Anterior cingulate cortex (tissue), 58 donors: ENCODE data around the gene PEX11G.

Source experiments
- DNase-seq, 58 donors: peaks; one replicate each; lab custom pipeline; 2025; lab: John Stamatoyannopoulos, UW

Gene PEX11G

DNA sequence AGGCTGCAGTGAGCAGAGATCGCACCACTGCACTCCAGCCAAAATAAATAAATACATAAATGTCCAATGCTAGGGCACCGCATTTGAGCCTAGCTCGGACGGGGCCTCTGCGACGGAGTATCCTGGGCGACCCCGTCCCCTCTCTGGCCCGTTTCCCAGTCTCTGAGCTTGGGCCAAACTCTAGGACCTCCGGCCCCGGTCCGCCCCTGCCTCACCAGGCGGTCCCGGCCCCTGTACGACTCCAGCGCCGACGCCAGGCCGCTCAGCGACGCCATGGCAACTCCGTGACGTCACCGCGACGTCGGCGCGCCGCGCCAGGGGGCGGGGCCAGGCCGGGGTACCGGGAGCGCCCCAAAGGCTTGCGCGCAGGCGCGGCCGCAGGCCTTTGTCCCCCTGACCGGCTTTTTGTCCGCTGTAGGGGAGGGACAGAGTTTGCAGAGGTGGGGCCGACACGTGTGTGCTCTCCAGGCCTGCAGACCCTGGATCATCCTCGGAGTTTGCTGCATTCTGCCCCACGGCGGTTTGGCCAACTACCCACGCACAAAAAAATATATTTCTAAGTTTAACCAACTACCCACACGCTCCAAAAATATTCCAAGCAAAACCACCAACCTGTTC is at the start of gene PEX11G:
TSS of gene PEX11G (minus strand) at position 300 of the 618 bp plus-strand sequence. CDS start at position 275, 25 bp downstream.
- peak; percentile 43 to 94 (median 84) for DNase-seq

DNA sequence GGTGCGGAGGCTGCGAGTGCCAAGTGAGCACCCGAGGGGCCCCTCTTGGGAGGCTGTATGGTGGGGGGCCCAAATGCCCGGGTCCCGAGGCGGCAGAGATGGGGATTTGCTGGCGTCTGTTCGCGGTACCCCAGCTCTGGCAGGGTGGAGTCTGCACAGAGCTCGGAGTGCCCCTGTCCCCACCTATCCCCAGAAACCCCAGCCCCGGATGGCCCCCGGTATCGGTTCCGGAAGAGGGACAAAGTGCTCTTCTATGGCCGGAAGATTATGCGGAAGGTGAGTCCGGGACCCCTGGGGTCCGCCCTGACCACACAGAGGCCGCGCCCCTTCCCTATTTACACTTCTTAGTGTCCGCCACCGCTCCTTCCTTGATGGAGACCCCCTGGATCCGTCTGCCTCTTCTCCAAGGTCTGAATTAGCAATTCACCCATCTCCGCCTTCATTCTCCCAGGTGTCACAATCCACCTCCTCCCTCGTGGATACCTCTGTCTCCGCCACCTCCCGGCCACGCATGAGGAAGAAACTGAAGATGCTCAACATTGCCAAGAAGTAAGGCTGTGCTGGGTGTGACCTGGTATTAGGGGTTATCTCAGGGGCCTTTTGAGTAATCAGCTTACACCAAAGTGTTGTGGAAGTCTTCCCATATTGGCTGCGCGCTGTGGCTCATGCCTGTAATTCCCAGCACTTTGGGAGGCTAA is 47.3 kb upstream of the PEX11G start:
- DNase-seq = peak in 2 of 58 donors; percentile 14 to 62

DNA sequence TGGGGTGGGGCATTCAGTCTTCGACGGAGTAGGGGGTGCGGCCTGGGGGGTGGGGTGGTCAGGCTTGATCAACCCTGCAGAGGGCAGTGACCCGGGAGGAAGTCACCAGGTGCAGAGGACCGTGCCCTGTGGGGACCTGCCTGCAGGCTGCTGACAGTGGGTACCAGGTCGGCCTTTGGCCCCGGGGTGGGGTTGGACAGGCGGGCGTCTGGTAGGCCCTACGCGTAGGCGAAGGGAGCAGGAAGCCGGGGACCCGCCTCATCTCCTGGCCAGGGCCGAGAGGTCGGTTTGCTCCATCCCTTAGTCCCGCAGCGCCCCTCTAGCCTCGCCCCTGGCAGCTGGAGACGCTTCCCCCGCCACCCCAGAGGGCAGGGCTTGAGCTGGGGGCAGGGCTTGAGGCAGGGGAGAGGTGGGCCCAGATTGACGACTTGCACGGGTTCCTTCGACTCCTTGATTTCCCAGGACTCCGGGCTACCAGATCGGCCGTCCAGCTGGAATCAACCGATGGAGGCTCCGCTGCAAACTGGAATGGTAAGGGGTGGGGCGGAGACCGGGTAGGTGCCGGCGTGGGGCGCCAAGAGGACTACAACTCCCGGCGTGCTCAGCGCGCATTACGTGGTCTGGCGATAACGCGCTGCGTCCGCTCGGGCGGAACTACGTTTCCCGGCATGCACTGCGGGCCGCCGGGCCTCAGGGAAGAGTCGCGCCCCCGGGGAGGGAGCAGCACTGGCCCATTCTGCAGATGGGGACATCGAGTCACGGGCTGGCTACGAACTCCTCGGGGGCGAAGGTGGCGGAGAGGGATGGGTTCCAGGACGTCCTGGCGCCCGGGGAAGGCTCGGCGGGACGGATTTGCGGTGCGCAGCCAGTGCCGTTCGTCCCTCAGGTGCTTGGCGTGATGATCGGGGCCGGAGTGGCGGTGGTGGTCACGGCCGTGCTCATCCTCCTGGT is 46.5 kb upstream of the PEX11G start, which contains the start of gene PNPLA6:
TSS of gene PNPLA6 (plus strand) at position 671 of the 951 bp plus-strand sequence. CDS start at position 743, 72 bp downstream.
- peak; percentile 41 to 98 (median 92) for DNase-seq

DNA sequence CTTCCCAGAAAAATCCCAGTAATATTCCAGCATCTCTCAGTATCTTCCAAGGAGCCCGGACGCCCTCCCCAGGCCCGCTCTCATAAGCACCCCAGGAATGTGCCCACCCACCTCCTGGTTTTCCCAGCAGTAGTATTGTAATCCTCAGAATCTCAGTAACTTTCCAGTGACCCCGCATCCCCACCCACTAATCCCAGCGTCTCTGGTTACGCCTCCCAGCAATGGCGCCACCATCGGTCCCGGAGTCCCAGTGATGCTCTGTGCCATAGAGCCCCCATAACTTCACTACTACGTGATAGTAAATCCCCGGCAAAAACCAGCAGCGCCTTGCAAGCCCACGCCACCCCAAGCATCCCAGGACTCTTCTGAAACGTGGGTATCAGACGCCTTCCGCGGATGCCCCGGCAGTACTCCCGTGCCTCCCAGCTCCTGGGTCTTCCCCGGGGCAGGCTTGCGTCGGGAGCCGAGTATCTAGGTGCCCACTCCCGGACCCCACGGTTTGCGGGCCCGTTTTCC is 45.8 kb upstream of the PEX11G start:
- peak; percentile 18 to 85 (median 72) for DNase-seq

DNA sequence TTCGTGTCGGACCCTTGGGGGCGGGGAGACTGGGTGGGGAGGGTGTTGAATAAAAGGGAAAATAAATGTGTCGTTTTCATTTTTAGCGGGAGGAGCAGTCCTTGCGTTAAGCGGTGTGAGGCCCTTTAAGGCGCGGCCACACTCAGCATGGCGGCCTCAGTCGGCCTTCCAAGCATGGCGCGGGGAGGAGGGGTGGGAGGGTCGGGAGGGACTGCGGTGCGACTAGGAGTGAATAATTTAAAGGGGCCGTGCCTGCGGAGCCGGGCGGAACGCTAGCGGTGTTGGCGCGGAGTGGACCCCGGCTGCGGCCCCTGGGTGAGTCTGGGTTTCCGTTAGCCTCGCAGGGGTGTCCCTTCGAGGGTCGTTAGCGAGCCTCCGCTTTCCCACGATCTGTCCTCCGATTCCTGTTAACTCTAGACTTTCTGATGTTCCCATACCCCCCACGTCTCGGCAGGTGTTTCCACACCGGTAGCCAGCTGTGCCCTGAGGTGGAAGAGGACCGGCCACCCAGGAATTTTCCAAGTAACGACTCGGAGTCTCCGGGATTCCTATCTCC is 45.2 kb upstream of the PEX11G start:
- DNase-seq = peak in 57 of 58 donors; percentile 33 to 93 (median 80)

DNA sequence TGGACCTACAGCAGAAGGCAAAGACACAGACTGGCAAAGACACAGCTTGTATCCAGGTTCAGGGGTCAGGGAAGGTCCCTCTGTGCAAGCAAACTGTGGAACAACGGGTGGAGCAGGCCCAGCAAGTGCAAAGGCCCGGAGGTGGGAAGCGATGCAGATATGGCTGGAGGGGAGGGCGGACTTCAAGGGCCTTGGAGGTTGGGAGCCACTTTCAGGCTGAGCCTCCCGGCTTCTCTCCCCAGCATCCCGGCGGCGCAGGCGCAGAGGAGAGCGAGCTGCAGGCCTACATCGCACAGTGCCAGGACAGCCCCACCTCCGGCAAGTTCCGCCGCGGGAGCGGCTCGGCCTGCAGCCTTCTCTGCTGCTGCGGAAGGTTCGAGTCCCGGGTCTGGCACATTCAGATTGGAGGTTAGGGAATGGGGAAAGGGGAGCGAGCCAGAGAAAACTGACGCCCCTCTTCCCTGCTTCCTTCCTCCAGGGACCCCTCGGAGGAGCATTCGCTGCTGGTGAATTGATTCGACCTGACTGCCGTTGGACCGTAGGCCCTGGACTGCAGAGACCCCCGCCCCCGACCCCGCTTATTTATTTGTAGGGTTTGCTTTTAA is 44.5 kb upstream of the PEX11G start:
- DNase-seq = peak in 47 of 58 donors; percentile 2 to 64 (median 37)

DNA sequence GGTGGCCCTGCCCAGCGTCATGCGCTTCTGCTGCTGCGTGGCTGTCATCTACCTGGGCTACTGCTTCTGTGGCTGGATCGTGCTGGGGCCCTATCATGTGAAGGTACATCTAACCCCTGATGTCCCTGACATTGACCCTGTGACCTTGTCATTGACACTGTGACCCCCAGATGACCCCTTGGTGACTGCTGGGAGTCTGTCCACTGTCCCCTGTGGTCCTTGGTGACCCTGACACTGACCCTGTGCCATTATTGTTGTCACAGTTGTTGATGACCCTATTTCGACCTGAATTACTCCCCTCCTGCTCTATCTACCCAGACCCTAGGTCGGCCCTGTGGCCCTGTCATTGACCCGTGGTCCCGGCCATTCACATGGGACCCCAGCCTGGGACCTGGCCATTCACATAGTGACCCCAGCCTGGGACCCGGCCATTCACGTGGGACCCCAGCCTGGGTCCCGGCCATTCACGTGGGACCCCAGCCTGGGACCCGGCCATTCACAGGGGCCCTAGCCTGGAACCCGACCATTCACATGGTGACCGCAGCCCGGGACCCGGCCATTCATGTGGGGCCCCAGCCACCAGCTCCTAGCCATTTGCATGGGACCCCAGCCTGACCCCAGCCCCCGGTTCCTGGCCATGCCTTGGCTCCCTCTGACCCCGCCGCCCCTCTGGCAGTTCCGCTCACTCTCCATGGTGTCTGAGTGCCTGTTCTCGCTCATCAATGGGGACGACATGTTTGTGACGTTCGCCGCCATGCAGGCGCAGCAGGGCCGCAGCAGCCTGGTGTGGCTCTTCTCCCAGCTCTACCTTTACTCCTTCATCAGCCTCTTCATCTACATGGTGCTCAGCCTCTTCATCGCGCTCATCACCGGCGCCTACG is 41.0 kb upstream of the PEX11G start:
- DNase-seq = no peak

DNA sequence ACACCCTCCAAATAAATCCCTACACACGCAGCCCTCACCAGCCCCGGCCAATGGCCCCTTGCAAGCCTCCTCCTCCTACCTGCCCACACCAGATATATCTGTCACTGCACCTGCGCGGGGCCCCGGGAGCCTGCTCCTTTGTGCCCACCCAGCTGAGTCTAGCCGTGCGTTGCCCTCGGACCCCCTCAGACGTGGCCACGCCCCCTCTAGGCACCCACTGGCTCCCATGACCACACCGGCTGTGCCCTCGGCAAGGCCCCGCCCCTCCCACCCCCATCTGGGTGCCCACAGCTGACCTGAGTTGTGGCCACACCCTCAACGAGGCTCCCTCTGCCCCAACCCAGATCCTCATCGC is 40.4 kb upstream of the PEX11G start:
- DNase-seq = no peak

DNA sequence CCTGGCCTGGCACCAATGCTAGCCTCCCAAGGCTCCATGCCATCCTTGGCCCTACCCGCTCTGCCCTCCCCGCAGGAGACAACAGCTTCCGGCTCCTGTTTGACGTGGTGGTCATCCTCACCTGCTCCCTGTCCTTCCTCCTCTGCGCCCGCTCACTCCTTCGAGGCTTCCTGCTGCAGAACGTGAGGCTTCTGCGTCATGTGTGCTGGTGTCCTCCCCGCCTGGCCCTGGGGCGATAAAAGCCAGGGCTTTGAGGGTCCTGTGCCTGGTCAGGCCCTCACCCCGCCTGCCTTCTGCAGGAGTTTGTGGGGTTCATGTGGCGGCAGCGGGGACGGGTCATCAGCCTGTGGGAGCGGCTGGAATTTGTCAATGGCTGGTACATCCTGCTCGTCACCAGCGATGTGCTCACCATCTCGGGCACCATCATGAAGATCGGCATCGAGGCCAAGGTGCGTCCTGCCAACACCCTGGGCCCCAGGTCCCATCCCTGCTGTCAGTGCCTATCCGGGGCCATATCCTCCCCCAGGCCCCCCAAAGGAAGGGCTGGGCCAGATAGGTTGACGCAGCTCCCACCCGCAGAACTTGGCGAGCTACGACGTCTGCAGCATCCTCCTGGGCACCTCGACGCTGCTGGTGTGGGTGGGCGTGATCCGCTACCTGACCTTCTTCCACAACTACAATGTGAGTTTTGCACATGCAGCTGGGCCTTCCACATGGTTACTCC is 39.8 kb upstream of the PEX11G start:
- no peak for DNase-seq

DNA sequence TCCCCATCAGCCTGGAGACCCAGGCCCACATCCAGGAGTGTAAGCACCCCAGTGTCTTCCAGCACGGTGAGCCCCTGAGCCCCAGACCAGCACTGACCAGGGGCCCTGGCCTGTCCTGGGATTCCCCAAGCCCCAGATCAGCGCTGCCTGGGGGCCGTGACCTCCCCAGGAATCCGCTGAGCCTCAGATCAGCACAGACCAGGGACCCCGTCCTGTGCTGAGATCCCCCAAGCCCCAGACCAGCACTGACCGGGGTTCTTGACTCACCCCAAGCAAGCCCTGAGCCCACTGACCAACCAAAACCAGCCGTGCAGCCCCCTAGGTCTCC is 39.3 kb upstream of the PEX11G start:
- no peak for DNase-seq

DNA sequence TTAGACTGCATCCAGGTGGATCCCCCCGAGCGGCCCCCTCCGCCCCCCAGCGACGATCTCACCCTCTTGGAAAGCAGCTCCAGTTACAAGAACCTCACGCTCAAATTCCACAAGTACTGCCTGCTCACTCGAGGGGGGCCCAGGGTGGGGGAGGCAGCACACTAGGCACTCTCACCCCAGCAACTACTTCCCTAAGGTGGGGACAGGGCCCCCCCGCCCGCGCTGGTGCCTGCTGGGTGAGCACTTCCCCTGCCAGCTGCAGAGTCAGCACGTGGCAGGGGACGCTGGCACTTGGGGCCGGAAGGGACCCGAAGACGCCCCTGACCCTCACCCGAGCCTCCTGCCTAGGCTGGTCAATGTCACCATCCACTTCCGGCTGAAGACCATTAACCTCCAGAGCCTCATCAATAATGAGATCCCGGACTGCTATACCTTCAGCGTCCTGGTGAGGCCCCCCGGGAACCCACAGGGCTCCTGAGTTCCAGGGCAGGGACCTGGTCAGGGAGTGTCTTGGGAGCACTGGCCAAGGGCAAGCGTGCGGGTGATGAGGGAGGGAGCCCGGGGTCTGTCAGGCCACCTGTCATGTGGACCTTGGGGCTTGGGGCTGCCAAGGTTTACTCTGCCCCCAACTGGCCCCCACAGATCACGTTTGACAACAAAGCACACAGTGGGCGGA is 38.8 kb upstream of the PEX11G start:
- peak in 7 of 58 donors; percentile 3 to 31 (median 13) for DNase-seq

DNA sequence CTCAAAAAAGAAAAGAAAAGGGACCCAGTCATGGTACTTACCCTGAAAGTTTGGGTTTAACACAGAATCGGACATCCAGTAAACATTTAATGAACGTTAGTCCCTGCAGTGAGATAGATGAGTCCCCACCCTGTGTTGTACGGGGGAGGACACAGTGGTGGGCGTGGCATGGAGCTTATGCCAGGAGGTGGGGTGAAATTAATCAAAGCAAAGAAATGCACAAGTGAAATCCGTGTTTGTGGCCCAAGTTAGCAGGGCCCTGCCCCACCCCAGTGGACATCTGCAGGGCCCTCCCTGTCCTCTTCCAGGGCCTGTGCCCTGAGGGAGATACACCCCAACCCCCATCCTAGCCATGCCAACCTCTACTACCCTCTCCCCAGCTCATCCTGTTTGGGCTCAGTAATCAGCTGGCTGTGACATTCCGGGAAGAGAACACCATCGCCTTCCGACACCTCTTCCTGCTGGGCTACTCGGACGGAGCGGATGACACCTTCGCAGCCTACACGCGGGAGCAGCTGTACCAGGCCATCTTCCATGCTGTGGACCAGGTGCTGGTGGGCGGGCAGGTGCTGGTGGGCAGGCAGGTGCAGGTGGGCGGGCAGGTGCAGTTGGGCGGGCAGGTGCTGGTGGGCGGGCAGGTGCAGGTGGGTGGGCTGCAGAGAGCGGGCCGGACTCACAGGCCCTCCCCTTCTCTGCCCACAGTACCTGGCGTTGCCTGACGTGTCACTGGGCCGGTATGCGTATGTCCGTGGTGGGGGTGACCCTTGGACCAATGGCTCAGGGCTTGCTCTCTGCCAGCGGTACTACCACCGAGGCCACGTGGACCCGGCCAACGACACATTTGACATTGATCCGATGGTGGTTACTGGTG is 37.5 kb upstream of the PEX11G start:
- DNase-seq = no peak

DNA sequence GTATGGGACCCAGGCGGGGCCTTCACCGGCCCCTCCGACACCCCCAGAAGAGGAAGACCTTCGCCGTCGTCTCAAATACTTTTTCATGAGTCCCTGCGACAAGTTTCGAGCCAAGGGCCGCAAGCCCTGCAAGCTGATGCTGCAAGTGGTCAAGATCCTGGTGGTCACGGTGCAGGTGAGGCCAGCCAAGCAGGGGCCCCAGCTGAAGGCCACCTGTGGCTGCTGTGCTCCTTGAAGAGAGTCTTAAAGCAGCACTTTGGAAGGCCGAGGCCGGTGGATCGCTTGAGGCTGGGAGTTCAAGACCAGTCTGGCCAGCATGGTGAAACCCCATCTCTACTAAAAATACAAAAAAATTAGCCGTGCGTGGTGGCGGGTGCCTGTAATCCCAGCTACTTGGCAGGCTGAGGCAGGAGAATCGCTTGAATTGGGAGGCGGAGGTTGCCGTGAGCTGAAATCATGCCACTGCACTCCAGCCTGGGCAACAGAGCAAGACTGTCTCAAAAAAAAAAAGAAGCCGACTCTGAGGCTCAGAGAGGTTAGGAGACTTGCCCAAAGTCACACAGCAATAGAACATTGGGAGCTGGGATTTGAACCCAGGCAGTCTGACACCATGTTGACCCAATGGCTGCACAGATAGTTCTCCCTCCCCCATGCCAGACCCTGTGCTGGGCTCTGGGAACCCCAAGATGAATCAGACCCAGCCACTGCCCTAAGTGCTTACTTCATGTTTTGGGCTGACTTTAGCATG is 36.3 kb upstream of the PEX11G start:
- no peak for DNase-seq

DNA sequence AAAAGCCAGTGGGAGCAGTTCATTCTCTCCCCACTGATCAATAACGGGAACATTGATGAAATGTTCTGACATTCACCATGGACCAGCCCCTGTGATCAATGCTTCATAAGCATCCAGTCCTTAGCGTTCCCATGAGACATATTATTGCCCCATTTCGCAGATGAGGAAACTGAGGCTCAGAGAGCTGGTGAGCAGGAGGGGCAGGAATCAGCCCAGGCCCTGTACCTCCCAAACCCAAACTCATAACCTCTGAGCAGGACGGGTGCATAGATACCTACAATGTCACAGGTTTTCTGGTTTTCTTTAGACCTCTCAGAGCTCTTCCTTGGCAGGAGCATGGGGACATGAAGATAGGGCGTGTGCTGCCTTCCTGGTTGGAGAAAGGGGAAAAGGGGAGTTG is 35.7 kb upstream of the PEX11G start:
- DNase-seq = no peak

DNA sequence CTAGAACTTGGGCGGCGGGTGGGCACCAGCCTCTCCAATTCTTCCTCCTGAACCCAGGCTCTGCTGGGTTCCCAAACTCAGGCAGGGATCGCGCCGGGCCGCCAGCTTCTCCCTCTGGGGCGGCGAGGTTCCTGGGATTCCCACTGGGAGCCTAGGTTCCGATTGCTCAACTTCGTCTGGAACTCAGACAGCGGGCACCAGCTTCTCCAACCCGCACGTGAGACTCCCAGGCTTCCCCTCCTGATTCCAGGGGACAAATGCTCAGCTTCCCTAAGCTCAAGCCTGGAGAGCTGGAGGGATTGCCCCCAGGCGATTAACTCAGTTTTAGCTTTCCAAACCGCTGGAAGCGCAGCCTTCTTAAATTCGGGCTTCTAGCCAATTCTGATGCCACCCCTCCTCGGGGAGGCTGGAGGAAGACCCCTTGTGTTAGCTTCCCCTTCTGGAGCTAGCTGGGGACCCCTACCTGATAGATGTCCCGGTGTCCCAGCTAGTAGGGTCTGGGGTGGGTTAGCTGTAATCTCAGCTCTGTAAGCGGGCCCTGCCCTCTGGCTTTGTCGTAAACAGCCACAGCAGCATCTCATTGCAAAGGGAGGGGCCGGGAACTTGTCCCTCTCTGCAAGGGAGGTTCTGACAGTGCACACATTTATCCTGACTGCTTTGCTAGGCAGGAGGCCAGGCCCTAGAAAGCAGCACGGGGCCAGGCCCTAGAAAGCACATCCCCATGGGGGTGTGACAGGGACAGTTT is 34.3 kb upstream of the PEX11G start:
- no peak for DNase-seq
